Caco-2 (cell line): ENCODE data around the gene XPO5. TPM values are rescaled to one million over a fixed set of nuclear protein-coding genes. Genes with fewer than 3 reads are reported as not detected.

Source experiments
- Bru-seq: library from RNA; stranded (reverse); fragments of 400-500 nt; gene quantifications from one replicate; lab custom pipeline; 2021; lab: Mats Ljungman, UMichigan
- BruChase-seq, 2 experiments: library from RNA; stranded (reverse); fragments of 400-500 nt; gene quantifications; one replicate each; lab custom pipeline; 2021; lab: Mats Ljungman, UMichigan
- BruUV-seq: library from RNA; stranded (reverse); fragments of 400-500 nt; replicated peaks from 2 replicates; lab custom pipeline; 2021; lab: Mats Ljungman, UMichigan
- CTCF ChIA-PET: fragments of 300-600 bp; sonication (Branson Sonifier 250); formaldehyde crosslinking; loops from one replicate; lab custom pipeline; 2022; ENCODE audit warnings: antibody characterized with exemption; lab: Charles Lee
- POLR2A ChIA-PET: fragments of 300-600 bp; sonication (Branson Sonifier 250); formaldehyde crosslinking; loops from one replicate; lab custom pipeline; 2022; ENCODE audit warnings: antibody characterized with exemption; lab: Charles Lee
- DNase-seq, 2 experiments: peaks; one replicate each; pipeline versions ENCODE4 v3.0.0 to v3.0.0-alpha.2; 2020 to 2022
- H3K27me3 ChIP-seq: replicated peaks from 2 replicates; pipeline ENCODE4 v1.6.0; 2011; ENCODE audit warnings: low read length; ENCODE audit not compliant: control insufficient read depth, insufficient read depth
- H3K36me3 ChIP-seq: 2 replicates; pipeline ENCODE4 v1.5.1; 2011; ENCODE audit warnings: low read length; ENCODE audit not compliant: control insufficient read depth, insufficient read depth
- H3K4me1 ChIP-seq: fragments of 250-450 bp; sonication (Bioruptor Pico); 2 replicates; pipeline ENCODE4 v1.5.1; 2020; ENCODE audit warnings: mild to moderate bottlenecking
- H3K4me3 ChIP-seq: 2 replicates; pipeline ENCODE4 v1.5.1; 2011; ENCODE audit warnings: low read depth, mild to moderate bottlenecking, control low read depth, low read length
- H3K9me3 ChIP-seq: fragments of 250-450 bp; sonication (Bioruptor Pico); 2 replicates; pipeline ENCODE4 v1.5.1; 2020; ENCODE audit warnings: mild to moderate bottlenecking, moderate library complexity
- H3K27ac Mint-ChIP-seq: one replicate; pipeline ENCODE4 v1.8.0; 2022; ENCODE audit warnings: mixed read lengths; ENCODE audit not compliant: unreplicated experiment
- H3K27me3 Mint-ChIP-seq: one replicate; pipeline ENCODE4 v1.8.0; 2022; ENCODE audit warnings: mixed read lengths; ENCODE audit not compliant: insufficient read depth, unreplicated experiment
- H3K36me3 Mint-ChIP-seq: one replicate; pipeline ENCODE4 v1.8.0; 2022; ENCODE audit warnings: mild to moderate bottlenecking, mixed read lengths; ENCODE audit not compliant: insufficient read depth, unreplicated experiment
- H3K4me1 Mint-ChIP-seq: one replicate; pipeline ENCODE4 v1.8.0; 2022; ENCODE audit warnings: low read depth, mixed read lengths; ENCODE audit not compliant: unreplicated experiment
- H3K4me3 Mint-ChIP-seq: one replicate; pipeline ENCODE4 v1.8.0; 2022; ENCODE audit warnings: mild to moderate bottlenecking, moderate library complexity, mixed read lengths; ENCODE audit not compliant: unreplicated experiment
- H3K9me3 Mint-ChIP-seq: one replicate; pipeline ENCODE4 v1.8.0; 2022; ENCODE audit warnings: mixed read lengths; ENCODE audit not compliant: unreplicated experiment
- CTCF ChIP-seq, 2 experiments: fragments of 200-600 bp in 1 of 2; IDR thresholded peaks; 1 replicate in 1 of 2; 2 replicates in 1 of 2; pipeline versions ENCODE4 v1.5.1 to v1.8.0; 2011 to 2022; ENCODE audit warnings: antibody characterized with exemption in 1 of 2, control low read depth in 1 of 2, inconsistent platforms in 1 of 2, low read depth in 1 of 2, low read length in 1 of 2, mild to moderate bottlenecking in 1 of 2, moderate library complexity in 1 of 2; ENCODE audit not compliant: insufficient read depth in 1 of 2, severe bottlenecking in 1 of 2, unreplicated experiment in 1 of 2
- intact Hi-C: fragments of 100-400 bp; cut with micrococcal nuclease; formaldehyde crosslinking; loops from one replicate; pipeline ENCODE4 v1.10.0; 2022; ENCODE audit not compliant: unreplicated experiment
- long read RNA-seq: library from polyadenylated mRNA; stranded (forward); transcript quantifications from one replicate; pipeline ENCODE4 v2.0.0, GENCODE V29; 2022
- total RNA-seq: library from RNA; stranded (reverse); gene quantifications from 2 replicates; pipeline ENCODE4 v1.2.3, GENCODE V29; 2022

Gene XPO5
- 79.3 and 93.4 TPM in 2 replicates for total RNA-seq
- percentile 79 among the genes with signal in this experiment for Bru-seq, nascent RNA
- percentile 88 among the genes with signal in this experiment for BruChase-seq, experiment 1, labeled RNA remaining after a 2-hour chase
- percentile 92 among the genes with signal in this experiment for BruChase-seq, experiment 2, labeled RNA remaining after a 6-hour chase
- long read RNA-seq, full-length matches to known transcripts: 38 of 69 reads
- long read RNA-seq, partial matches to known transcripts: 16 of 69 reads
- long read RNA-seq, other reads (novel, unspliced or antisense): 15 of 69 reads

- TF ChIP-seq CTCF (IDR thresholded peaks at IDR 0.05; ENCODE audit: insufficient read depth in 1 of 2, low read depth in 1 of 2, low read length in 1 of 2, severe bottlenecking in 1 of 2, unreplicated experiment in 1 of 2): peak in 1 of 2 experiments; percentile 21
- H3K9me3 ChIP-seq: no peaks in the 10 kb centered on the region
- ChIA-PET POLR2A (interaction anchor here (0.5 to 1.6 kb wide), 4 partner anchors 29 to 829 kb away, joined by 4 to 12 read pairs (median 6); no protein-coding TSS in a partner anchor), CTCF (interaction anchor here (0.6 kb wide), 1 partner anchor 149 kb away, joined by 3 read pairs; the partner anchor contains the start of gene ABCC10)
- BruUV-seq: no TSS peak
- H3K36me3 ChIP-seq: no peaks in the 10 kb centered on the region
- H3K27me3 Mint-ChIP-seq: no peaks in the 10 kb centered on the region
- no peaks in the 10 kb centered on the region for H3K9me3 Mint-ChIP-seq
- peak within 1 kb of the TSS; percentile 100 for H3K4me3 Mint-ChIP-seq
- H3K36me3 Mint-ChIP-seq: peaks cover 42% of the 10 kb centered on the region
- H3K4me1 Mint-ChIP-seq: peaks cover 16% of the 10 kb centered on the region
- H3K4me3 ChIP-seq: peak within 1 kb of the TSS; percentile 100
- intact Hi-C loops: loop anchor here (2.0 kb wide), 1 partner anchor 53 kb away; the partner anchor contains the start of gene GTPBP2
- H3K27me3 ChIP-seq: no peaks in the 10 kb centered on the region
- H3K27ac Mint-ChIP-seq: peak within 1 kb of the TSS; percentile 98
- peak; percentile 89 to 96 for DNase-seq
- H3K4me1 ChIP-seq: peaks cover 4% of the 10 kb centered on the region; the same call in 1 of the 2 replicates
These were observed at the start of gene XPO5, which contains the start of gene POLH for GRCh38 chr6:43575772-43576551. XPO5 (minus strand) TSS chr6:43576038; CDS start chr6:43575864, 174 bp downstream. POLH (plus strand) TSS chr6:43576185; CDS start chr6:43582320, 6,135 bp downstream.

- no peak for DNase-seq
- Histone ChIP-seq H3K4me1 (no peaks in the 10 kb centered on the region), H3K9me3 (no peaks in the 10 kb centered on the region), H3K36me3 (peaks cover 3% of the 10 kb centered on the region), H3K27me3 (no peaks in the 10 kb centered on the region), H3K4me3 (no peak overlapping the region)
- no peak overlapping the region for H3K4me3 Mint-ChIP-seq
- H3K27me3 Mint-ChIP-seq: no peaks in the 10 kb centered on the region
- no peak for TF ChIP-seq CTCF (IDR thresholded peaks at IDR 0.05; ENCODE audit: insufficient read depth in 1 of 2, low read depth in 1 of 2, low read length in 1 of 2, severe bottlenecking in 1 of 2, unreplicated experiment in 1 of 2)
- BruUV-seq: no TSS peak
- peaks cover 12% of the 10 kb centered on the region for H3K4me1 Mint-ChIP-seq
- no peak overlapping the region for H3K27ac Mint-ChIP-seq
- intact Hi-C loops: no loop called here
- no peaks in the 10 kb centered on the region for H3K9me3 Mint-ChIP-seq
- ChIA-PET CTCF (interaction anchor here (0.5 kb wide), 1 partner anchor 96 kb away, joined by 3 read pairs; no protein-coding TSS in a partner anchor), POLR2A (no interaction called here)
- peaks cover 40% of the 10 kb centered on the region for H3K36me3 Mint-ChIP-seq
These were observed 49.7 kb upstream of the XPO5 start for GRCh38 chr6:43625393-43625992.
